Right lobe of liver (tissue), 4 donors: ENCODE data around the gene GJC2.

Source experiments
- POLR2A ChIP-seq: fragments of 450-650 bp; IDR thresholded peaks from one replicate; pipeline ENCODE4 v1.6.1; 2017; ENCODE audit warnings: antibody characterized with exemption, mild to moderate bottlenecking
- TF ChIP-seq, protein P1 (sequence below), 4 donors: fragments of 200-600 bp in 3 of 4; fragments of 450-650 bp in 1 of 4; IDR thresholded peaks; one replicate each; pipeline versions ENCODE4 v1.5.1 to v1.8.0; 2016 to 2022; ENCODE audit warnings: antibody characterized with exemption in 4 of 4, mild to moderate bottlenecking in 2 of 4
- donor health status: DM: no; HTN: no; CAD: no.
- donor health status: DM: no; HTN: no; CAD: no.
- donor health status: DM: no; HTN: yes; CAD: no.

DNA sequence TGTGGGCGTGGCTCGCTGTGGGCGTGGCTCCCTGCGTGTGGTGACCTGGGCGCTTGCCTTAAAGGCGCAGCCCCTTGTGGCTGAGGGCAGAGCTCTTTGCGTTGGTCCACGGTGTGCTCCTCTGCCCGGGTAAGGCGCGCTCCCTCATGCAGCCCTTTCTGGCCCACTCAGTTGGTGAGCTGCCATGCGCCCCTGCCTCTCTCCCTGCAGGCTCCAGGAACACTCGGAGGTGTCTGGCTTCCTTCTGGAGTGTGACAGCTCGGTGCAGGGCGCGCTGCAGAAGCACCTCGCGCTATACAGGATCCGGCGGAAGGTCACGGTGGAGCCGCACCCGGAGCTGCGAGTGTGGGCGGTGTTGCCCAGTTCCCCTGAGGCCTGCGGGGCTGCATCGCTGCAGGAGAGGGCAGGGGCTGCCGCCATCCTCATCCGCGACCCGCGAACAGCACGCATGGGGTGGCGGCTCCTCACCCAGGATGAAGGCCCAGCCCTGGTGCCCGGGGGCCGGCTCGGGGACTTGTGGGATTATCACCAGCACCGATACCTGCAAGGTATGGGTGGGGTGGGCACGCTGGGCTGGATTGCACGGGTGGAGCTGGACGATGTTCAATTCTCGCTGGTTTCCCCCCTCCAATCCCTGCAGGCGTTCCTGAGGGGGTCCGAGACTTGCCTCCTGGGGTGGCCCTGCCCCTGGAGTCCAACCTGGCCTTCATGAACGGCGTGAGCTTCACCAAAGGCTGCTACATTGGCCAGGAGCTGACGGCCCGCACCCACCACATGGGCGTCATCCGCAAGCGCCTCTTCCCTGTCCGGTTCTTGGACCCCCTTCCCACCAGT, 25.0 kb downstream of the GJC2 start:
- TF ChIP-seq, protein P1, sequence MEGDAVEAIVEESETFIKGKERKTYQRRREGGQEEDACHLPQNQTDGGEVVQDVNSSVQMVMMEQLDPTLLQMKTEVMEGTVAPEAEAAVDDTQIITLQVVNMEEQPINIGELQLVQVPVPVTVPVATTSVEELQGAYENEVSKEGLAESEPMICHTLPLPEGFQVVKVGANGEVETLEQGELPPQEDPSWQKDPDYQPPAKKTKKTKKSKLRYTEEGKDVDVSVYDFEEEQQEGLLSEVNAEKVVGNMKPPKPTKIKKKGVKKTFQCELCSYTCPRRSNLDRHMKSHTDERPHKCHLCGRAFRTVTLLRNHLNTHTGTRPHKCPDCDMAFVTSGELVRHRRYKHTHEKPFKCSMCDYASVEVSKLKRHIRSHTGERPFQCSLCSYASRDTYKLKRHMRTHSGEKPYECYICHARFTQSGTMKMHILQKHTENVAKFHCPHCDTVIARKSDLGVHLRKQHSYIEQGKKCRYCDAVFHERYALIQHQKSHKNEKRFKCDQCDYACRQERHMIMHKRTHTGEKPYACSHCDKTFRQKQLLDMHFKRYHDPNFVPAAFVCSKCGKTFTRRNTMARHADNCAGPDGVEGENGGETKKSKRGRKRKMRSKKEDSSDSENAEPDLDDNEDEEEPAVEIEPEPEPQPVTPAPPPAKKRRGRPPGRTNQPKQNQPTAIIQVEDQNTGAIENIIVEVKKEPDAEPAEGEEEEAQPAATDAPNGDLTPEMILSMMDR (IDR thresholded peaks at IDR 0.05) = no peak
- no peak for TF ChIP-seq POLR2A
